HG03095 (cell line): Measurements from ENCODE around the gene GOLGA6L10.
A peak's percentile ranks its signal among the peaks of the same experiment; 100 is the strongest.
"Not testable (repeated sequence)": the region's sequence is repeated elsewhere in the genome, so short reads cannot be mapped to it uniquely, and the experiment has no call there.

Experiments used
- ATAC-seq: cut with Tn5 transposase; IDR thresholded peaks from one replicate; pipeline ENCODE4 v1.9.1; 2021; ENCODE audit warnings: moderate library complexity; ENCODE audit not compliant: unreplicated experiment

Gene GOLGA6L10

GRCh38 chr15:82343851-82344250, 5.4 kb downstream of the GOLGA6L10 start:
- ATAC-seq = not testable (repeated sequence)

GRCh38 chr15:82342632-82343374, 6.5 kb downstream of the GOLGA6L10 start:
- not testable (repeated sequence) for ATAC-seq

DNA sequence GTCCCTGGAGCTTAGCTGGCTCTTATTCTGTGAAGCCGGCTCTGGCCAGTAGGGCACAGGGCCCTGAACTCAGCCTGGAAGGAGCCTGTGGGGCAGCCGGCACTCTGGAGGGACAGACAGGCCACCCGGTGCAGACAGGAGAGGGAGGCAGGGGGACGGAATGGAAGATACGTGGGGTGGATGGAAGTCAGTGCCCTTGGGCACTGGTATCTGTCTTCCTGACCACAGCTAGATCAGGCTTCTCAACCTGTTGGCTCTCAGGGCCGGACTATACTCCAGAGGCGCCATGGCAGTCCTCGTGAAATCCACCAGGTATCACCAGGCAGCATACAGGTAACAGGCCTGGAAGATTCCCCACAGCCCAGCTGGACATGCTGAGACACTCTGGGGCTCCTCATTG, 10.7 kb downstream of the GOLGA6L10 start:
- ATAC-seq = not testable (repeated sequence)

DNA sequence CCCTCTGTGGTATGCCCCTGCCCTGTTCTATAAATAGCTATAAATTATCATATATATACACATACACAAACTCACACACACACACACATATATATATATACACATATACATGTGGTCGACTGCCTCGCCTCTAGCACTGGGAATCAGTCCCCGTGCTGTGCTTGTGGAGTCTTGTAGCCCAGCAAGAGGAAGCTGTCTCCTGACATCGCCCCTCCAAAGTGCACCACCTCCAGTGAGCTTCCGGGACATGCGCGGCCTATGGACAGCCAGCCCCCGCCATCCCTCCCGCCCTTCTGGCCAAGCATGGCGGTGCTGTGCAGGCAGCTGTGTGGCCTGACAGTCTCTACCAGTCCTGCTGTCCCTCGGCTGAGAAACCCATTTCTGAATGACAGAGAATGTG, 11.2 kb downstream of the GOLGA6L10 start:
- not testable (repeated sequence) for ATAC-seq

DNA sequence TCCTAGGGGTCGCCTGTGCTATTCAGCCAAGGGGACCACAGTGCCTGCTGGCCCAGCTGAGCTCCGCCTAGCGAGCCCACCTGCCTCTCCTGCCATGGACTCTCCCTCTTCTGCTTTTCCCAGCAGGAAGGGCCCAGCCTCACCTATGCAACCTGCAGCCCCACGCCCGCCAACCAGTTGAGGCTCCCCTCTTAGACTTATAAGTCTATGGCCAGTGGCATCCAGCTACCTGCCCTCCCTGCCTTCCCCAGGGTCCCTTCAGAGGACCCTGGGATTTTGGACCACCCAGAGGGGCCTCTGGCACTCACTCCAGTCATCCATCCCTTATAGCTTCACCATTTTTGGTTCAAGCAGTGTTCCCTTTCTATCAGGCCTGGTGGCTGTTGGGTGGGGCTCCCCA, 12.2 kb downstream of the GOLGA6L10 start:
- ATAC-seq = not testable (repeated sequence)

- ATAC-seq = not testable (repeated sequence)
Measured at GRCh38 chr15:82336180-82336647, 13.1 kb downstream of the GOLGA6L10 start.

DNA sequence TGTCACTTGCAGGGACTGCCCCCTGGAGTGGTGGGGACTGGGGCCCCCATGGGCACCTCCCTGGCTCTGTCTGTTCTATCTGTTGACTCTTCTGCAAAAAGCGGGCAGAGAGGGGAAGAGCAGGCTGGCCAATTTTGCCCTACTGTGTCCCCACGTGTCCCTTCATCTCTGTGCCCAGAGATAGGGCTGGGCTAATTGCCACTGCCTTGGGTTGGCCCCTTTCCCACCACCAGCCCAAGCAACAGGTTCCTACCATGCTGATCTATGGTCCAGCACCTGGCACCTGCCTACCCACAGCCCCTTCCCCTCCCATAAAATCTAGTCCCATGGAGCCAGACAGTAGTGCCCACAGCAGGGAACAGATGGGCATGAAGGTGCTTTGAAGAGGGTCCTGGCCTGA, 14.3 kb downstream of the GOLGA6L10 start:
- not testable (repeated sequence) for ATAC-seq

- not testable (repeated sequence) for ATAC-seq
Measured at GRCh38 chr15:82334554-82334932, 14.7 kb downstream of the GOLGA6L10 start.

DNA sequence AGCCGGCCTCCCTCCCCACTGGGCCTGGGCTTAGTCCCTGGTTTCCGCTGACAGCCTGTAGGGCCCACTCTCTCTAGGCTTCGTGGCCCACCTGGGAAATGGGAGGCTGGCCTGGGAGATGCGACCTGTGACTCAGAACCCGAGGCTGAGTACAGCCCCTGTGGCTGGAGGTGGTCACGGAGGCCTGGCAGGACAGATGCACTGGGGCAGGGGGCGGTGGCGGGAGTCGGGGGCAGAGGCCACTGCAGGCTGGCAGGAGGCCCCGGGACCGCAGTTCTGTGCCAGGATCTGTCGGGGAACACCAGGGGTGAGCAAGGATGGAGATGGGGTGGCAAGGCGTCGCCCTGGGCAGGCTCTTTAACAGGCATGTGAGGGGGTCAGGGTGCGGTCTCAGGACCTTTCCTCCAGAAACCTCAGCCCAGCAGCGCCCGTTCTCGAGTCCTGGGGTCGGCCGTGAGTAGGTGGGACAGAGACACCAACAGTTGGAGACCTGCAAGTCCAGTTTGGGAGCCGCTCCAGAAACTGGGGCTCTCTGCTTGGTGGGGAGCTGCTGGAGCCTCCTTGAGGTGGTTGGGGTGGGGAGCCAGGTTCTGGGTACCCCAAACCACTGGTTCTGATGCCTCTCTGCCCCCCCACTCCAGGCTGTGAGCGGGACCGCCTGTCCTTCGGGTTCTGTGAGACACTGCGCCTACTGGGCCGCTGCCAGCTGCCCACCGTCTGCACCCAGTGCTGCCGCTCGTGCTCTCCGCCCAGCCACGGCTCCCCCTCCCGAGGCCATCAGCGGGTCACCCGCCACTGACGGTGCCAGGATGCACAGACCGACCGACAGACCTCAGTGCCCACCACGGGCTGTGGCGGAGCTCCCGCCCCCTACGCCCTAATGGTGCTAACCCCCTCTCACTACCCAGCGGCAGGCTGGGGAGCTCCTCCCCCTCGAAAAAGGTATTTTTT, 15.4 kb downstream of the GOLGA6L10 start:
- not testable (repeated sequence) for ATAC-seq

DNA sequence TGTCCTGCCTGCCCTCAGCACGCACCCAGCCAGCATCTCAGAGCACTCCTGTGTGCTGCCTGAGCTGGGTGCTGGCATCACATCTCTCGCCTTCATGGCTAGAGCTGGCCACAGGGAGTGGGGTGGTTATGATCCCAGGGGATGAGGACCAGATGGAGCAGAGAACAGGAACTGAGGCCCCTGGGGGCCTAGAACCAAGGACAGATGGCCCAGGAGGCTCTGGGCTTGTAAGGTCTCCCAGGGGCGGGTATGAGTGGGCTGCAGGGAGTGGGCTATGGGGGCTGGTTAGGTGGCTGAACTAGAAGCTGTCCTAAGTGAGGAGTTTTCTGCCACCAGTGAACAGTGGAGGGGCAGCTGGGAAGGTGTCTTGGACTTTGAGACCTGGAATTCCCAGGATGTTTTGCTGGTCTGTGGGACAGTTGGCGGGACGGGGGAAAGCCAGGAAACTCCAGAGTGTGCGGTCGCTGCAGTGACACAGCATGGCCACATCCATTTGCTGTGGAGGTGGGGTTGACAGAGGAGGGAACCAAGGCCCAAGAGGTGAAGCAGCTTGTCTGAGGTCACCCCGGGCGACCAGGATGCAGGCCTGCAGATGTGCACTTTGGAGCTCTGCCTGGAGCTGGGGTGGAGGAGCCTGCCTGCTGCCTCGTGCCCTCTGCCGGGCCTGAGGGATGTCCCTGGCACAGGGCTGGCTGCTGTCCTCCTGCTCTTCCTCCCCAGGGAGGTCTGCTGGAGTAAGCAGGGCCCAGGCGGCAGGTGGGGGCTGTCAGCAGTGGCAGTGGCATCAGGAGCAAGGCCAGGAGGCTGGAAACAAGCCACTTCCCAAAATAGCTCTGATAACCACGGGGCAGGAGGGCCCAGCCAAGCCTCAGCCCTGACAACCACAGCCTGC, 16.3 kb downstream of the GOLGA6L10 start:
- not testable (repeated sequence) for ATAC-seq

DNA sequence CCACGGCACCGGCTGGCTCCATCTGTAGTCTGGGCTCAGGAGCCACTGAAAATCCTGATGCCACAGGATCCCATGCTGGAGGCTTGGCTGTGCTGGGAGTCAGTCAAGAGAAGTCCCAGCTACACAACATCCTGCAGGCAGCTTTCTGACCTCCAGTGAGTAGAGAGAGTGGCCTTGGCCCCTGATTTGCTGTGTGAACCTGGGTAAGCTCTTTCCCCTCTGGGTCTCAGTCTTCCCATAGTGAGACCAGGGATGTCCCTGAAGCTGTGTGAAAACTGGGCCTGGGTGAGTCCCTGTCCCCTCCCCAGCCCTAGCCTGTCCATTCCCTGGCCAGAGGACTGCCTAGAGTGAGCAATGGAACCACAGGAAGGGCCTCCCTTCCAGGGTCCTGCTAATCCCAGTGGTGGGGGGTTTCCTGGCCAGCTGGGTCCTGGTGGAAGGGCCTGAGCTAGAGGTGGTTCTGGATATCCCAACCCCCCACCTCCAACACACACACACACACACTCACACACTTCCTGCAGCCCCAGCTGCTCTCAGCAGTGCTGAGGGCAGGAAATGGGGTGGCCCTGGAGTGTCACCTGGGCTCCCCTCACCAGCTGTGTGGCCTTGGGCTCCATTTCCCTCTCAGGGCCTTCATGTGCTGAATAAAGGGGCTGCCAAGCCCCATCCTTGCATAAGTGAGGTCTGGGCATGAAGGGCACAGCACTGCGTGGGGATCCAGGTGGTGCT, 17.5 kb downstream of the GOLGA6L10 start:
- ATAC-seq = peak; percentile 69

DNA sequence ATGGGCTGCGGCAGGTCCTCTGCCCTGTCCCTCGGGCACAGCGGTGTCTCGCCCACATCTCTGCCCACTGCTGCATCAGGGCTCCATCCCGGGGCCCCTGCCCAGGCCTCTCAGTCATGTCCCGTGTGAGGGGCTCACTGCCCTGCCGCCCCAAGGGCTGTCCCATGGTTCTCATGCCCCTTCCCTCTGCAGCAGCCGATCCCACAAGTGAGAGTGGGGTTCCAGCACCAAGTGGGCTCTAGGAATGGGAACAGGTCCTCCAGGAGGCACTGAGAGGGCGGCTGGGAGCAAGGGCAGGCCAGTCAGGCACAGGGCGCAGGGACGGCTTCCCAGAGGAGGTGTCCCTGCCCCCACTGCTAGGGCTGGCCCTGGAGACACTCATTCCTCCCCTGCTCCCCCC, 18.4 kb downstream of the GOLGA6L10 start:
- ATAC-seq = not testable (repeated sequence)

GRCh38 chr15:82329039-82329438, 20.2 kb downstream of the GOLGA6L10 start:
- not testable (repeated sequence) for ATAC-seq

DNA sequence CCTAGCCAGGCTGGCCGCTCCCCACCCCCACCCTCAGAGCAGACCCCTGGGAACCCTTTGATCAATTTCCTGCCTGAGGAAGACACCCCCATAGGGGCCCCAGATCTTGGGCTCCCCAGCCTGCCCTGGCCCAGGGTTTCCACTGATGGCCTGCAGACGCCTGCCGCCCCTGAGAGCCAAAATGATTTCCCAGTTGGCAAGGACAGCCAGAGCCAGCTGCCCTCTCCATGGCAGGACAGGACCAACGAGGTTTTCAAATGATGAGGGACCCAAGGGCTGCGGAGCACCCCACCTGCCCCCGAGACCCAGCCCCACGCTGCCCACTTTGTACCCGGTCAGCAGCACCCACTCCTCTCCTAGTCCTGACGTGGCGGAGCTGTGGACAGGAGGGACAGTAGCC, 21.9 kb downstream of the GOLGA6L10 start:
- ATAC-seq = not testable (repeated sequence)

- not testable (repeated sequence) for ATAC-seq
Measured at GRCh38 chr15:82326896-82327295, 22.4 kb downstream of the GOLGA6L10 start.

DNA sequence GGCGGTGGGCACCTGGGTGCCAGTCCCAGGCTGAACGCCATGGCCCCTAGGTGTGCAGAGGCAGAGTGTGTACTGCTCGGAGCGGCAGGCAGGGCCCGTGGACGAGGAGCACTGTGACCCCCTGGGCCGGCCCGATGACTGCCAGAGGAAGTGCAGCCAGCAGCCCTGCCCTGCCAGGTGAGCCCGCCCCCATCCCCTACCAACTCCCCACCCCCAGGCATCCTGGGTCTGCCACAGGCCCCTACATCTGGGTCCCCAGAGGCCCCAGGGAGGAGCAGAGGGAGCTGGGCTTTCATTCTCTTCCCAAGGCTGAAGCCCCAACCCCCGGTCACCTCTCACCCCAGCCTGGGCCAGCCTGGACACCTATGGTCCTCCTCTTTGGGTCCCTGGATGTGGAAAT, 23.6 kb downstream of the GOLGA6L10 start:
- ATAC-seq = not testable (repeated sequence)

GRCh38 chr15:82324831-82325230, 24.4 kb downstream of the GOLGA6L10 start:
- not testable (repeated sequence) for ATAC-seq

DNA sequence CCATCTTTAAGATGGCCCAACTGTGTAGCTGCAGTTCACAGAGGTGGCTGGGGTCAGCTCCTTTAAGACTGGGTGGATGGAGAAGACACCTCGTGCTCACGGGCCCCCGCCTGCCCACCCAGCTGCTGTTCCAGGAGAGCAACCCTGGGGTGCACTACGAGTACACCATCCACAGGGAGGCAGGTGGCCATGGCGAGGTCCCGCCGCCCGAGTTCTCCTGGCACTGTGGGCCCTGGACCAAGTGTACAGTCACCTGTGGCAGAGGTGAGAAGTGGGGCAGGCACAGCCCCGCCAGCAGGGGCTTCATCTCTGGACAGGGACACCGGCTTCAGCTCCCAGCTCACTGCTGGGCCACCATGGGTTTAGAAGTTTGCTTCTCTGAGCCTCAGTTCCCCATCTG, 26.8 kb downstream of the GOLGA6L10 start:
- ATAC-seq = not testable (repeated sequence)

DNA sequence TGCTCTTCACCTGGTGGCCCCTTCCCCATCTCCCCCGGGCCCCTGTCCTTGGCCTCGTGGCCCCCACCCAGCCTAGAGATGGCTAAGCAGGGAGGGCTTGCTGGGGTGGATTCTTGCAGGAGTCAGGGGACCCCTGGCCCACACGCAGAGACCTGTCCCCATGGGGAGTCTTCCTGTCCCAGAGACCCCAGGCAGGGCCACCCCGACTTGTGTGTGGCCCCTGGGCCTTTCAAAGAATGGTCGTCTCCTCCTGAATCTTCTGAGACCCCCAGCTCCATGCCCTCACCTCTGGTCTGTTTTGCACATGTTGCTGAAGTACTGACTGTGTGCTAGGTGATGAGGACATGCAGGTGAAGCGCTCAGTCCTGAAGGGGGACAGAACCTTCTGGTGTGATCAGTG, 28.4 kb downstream of the GOLGA6L10 start:
- not testable (repeated sequence) for ATAC-seq
